GM12891 (cell line): ENCODE measurements around the gene YDJC.

ENCODE experiments used
- POLR2A ChIP-seq: IDR thresholded peaks from 2 replicates; pipeline ENCODE4 v1.6.1; 2011; ENCODE audit warnings: low read depth, low read length, control low read depth
- POLR2AphosphoS5 ChIP-seq: IDR thresholded peaks from 2 replicates; pipeline ENCODE4 v1.6.1; 2011; ENCODE audit warnings: low read depth, low read length, control low read depth

- no peak for TF ChIP-seq POLR2AphosphoS5
- no peak for TF ChIP-seq POLR2A
Observed at GRCh38 chr22:21633481-21633880, 3.7 kb upstream of the YDJC start.
